Fibroblast of lung (primary cell): ENCODE results near the gene MSI2. TPM values are rescaled to one million over a fixed set of nuclear protein-coding genes. Genes with fewer than 3 reads are reported as not detected.

Source experiments
- DNase-seq, 2 donors: peaks; one replicate each; pipeline versions ENCODE4 v3.0.0 to v3.0.0-alpha.2; 2010; ENCODE audit warnings: low read depth in 2 of 2
- H2AFZ ChIP-seq: 2 replicates; pipeline ENCODE4 v1.5.1; 2012; ENCODE audit warnings: low read length, control low read depth, inconsistent platforms
- H3K27ac ChIP-seq: 2 replicates; pipeline ENCODE4 v1.5.1; 2011; ENCODE audit warnings: low read length, control low read depth; ENCODE audit not compliant: insufficient read depth
- H3K27me3 ChIP-seq: 2 replicates; pipeline ENCODE4 v1.5.1; 2011; ENCODE audit warnings: mild to moderate bottlenecking, low read length; ENCODE audit not compliant: control insufficient read depth, insufficient read depth
- H3K36me3 ChIP-seq: 2 replicates; pipeline ENCODE4 v1.5.1; 2011; ENCODE audit warnings: low read length; ENCODE audit not compliant: control insufficient read depth, insufficient read depth
- H3K4me1 ChIP-seq: 2 replicates; pipeline ENCODE4 v1.5.1; 2011; ENCODE audit warnings: low read length; ENCODE audit not compliant: control insufficient read depth, insufficient read depth; ENCODE audit errors: extremely low read depth
- H3K4me2 ChIP-seq: 2 replicates; pipeline ENCODE4 v1.5.1; 2011; ENCODE audit warnings: low read length, control low read depth; ENCODE audit not compliant: insufficient read depth; ENCODE audit errors: extremely low read depth
- H3K4me3 ChIP-seq, 4 experiments: fragments of 200-600 bp in 1 of 4; sonication (generic) in 1 of 4; replicated peaks in 1 of 4; 2 replicates each; pipeline ENCODE4 v1.5.1; 2011 to 2016; ENCODE audit warnings: low read length in 4 of 4, low read depth in 3 of 4, mild to moderate bottlenecking in 3 of 4, control low read depth in 2 of 4, inconsistent platforms in 1 of 4, mixed read lengths in 1 of 4; ENCODE audit not compliant: insufficient read depth in 1 of 4; ENCODE audit errors: control extremely low read depth in 1 of 4
- H3K79me2 ChIP-seq: 2 replicates; pipeline ENCODE4 v1.5.1; 2012; ENCODE audit warnings: mild to moderate bottlenecking, low read length, inconsistent platforms; ENCODE audit not compliant: control insufficient read depth, insufficient read depth
- H3K9ac ChIP-seq: 2 replicates; pipeline ENCODE4 v1.5.1; 2011; ENCODE audit warnings: mild to moderate bottlenecking, low read length, control low read depth; ENCODE audit not compliant: insufficient read depth
- H3K9me3 ChIP-seq: 2 replicates; pipeline ENCODE4 v1.5.1; 2012; ENCODE audit warnings: low read depth, low read length; ENCODE audit not compliant: control insufficient read depth, insufficient read depth
- H4K20me1 ChIP-seq: 2 replicates; pipeline ENCODE4 v1.5.1; 2011; ENCODE audit warnings: low read length; ENCODE audit not compliant: control insufficient read depth, insufficient read depth; ENCODE audit errors: extremely low read depth
- EZH2 ChIP-seq: IDR thresholded peaks from 2 replicates; pipeline ENCODE4 v1.5.1; 2012; ENCODE audit warnings: low read length, control low read depth, mild to moderate bottlenecking; ENCODE audit errors: missing control alignments
- polyA plus RNA-seq, 2 donors: library from polyadenylated mRNA; depleted of rRNA in 1 of 2; stranded (reverse) in 1 of 2; unstranded in 1 of 2; fragments of >200 nt; gene quantifications; 2 replicates each; pipeline ENCODE4 v1.2.1, GENCODE V29; 2011 to 2012; ENCODE audit warnings: missing spikeins in 1 of 2
- total RNA-seq: library from RNA; depleted of rRNA; stranded (reverse); fragments of >200 nt; gene quantifications from 2 replicates; pipeline ENCODE4 v1.2.1, GENCODE V29; 2014
- TF ChIP-seq, protein P1 (sequence below), 2 donors: IDR thresholded peaks in 1 of 2; conservative IDR thresholded peaks in 1 of 2; 1 replicate in 1 of 2; 2 replicates in 1 of 2; pipeline ENCODE4 v1.5.1; 2011 to 2012; ENCODE audit warnings: low read length in 2 of 2, control low read depth in 1 of 2, inconsistent platforms in 1 of 2, low read depth in 1 of 2, mild to moderate bottlenecking in 1 of 2

Gene MSI2
- total and polyA plus RNA-seq, 2 donors (not counting 1 experiment from before 2014, with no cell fraction given): 6.8 to 14.2 TPM

DNA sequence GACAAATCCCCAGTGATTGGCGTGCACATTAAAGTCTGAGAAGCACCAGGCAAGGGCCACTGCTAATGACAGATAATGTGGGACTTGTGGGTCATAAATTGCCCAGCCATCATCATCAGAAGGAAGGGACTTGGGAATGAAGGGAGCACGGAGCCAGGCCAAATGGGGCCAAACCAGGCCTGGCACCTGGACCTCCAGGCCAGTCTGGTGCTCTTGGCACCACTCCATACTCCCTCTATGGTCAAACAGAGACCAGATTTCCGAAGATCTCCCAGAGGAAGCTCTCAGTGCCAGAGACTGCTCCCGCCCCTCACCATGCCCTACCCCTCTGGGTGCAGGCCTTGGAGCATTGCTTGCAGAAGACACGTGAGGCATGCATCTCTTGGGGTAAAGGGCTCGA is 346.6 kb downstream of the MSI2 start:
- H3K27me3 ChIP-seq: no peaks in the 10 kb centered on the region
- no peak overlapping the region for H2AFZ ChIP-seq
- H3K9ac ChIP-seq: no peak overlapping the region
- no peak overlapping the region for H3K4me3 ChIP-seq
- H3K27ac ChIP-seq: no peak overlapping the region
- no peaks in the 10 kb centered on the region for H4K20me1 ChIP-seq
- no peaks in the 10 kb centered on the region for H3K36me3 ChIP-seq
- no peaks in the 10 kb centered on the region for H3K9me3 ChIP-seq
- H3K4me2 ChIP-seq: no peak overlapping the region
- H3K4me1 ChIP-seq: peaks cover 6% of the 10 kb centered on the region
- TF ChIP-seq EZH2: no peak
- TF ChIP-seq, protein P1, sequence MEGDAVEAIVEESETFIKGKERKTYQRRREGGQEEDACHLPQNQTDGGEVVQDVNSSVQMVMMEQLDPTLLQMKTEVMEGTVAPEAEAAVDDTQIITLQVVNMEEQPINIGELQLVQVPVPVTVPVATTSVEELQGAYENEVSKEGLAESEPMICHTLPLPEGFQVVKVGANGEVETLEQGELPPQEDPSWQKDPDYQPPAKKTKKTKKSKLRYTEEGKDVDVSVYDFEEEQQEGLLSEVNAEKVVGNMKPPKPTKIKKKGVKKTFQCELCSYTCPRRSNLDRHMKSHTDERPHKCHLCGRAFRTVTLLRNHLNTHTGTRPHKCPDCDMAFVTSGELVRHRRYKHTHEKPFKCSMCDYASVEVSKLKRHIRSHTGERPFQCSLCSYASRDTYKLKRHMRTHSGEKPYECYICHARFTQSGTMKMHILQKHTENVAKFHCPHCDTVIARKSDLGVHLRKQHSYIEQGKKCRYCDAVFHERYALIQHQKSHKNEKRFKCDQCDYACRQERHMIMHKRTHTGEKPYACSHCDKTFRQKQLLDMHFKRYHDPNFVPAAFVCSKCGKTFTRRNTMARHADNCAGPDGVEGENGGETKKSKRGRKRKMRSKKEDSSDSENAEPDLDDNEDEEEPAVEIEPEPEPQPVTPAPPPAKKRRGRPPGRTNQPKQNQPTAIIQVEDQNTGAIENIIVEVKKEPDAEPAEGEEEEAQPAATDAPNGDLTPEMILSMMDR (conservative IDR thresholded peaks at IDR 0.05 in 1 of 2, IDR thresholded peaks at IDR 0.05 in 1 of 2; ENCODE audit: low read depth in 1 of 2, low read length in 2 of 2): no peak
- H3K79me2 ChIP-seq: no peaks in the 10 kb centered on the region
- no peak for DNase-seq

DNA sequence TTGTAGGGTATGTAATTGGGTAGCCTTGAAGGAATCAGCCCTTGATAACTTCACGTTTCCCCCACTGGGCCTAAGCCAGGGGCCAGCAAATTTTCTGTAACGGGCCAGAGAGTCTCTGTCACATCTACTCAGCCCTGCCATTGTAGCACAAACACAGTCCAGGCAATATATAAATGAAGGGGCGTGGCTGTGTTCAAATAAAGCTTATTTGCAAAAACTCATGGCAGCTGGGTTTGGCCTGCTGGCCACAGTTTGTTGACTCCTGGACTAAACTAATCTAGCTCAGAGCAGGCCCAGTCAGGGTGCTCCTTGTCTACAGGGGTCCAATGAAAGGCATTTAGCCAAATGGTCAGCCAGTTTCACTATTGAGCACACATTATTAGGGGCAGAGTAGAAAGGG is 347.2 kb downstream of the MSI2 start:
- H3K9me3 ChIP-seq: no peaks in the 10 kb centered on the region
- H3K9ac ChIP-seq: no peak overlapping the region
- no peaks in the 10 kb centered on the region for H3K36me3 ChIP-seq
- H2AFZ ChIP-seq: no peak overlapping the region
- no peaks in the 10 kb centered on the region for H3K27me3 ChIP-seq
- H3K4me3 ChIP-seq: no peak overlapping the region
- no peak for DNase-seq
- H3K79me2 ChIP-seq: no peaks in the 10 kb centered on the region
- TF ChIP-seq, protein P1 (conservative IDR thresholded peaks at IDR 0.05 in 1 of 2, IDR thresholded peaks at IDR 0.05 in 1 of 2; ENCODE audit: low read depth in 1 of 2, low read length in 2 of 2): no peak
- no peak for TF ChIP-seq EZH2
- H3K27ac ChIP-seq: no peak overlapping the region
- no peaks in the 10 kb centered on the region for H4K20me1 ChIP-seq
- H3K4me1 ChIP-seq: peaks cover 6% of the 10 kb centered on the region
- no peak overlapping the region for H3K4me2 ChIP-seq

DNA sequence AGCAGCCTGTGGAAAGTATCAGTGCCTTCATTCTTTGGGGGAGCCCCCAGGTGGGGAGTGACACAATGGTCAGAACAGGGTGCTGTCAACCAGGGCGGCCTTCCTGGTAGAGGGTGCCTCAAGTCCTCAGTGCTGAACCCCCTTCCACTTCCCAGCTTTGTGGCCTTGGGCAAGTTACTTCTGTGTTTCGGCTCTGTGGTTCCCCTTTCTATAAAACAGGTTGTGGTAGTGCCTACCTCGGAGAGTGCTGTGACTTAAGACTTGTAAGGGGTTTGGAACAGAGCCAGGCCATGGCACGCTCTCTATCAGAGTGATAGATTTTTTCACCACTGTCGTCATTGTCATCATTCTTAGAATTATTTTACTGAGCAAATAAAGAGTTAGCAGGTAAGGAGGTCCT is 347.7 kb downstream of the MSI2 start:
- no peak overlapping the region for H3K4me2 ChIP-seq
- no peaks in the 10 kb centered on the region for H3K27me3 ChIP-seq
- no peak for TF ChIP-seq EZH2
- TF ChIP-seq, protein P1 (conservative IDR thresholded peaks at IDR 0.05 in 1 of 2, IDR thresholded peaks at IDR 0.05 in 1 of 2; ENCODE audit: low read depth in 1 of 2, low read length in 2 of 2): no peak
- H4K20me1 ChIP-seq: no peaks in the 10 kb centered on the region
- H3K79me2 ChIP-seq: no peaks in the 10 kb centered on the region
- H2AFZ ChIP-seq: no peak overlapping the region
- no peak overlapping the region for H3K4me3 ChIP-seq
- no peak for DNase-seq
- H3K4me1 ChIP-seq: peaks cover 6% of the 10 kb centered on the region
- H3K36me3 ChIP-seq: no peaks in the 10 kb centered on the region
- H3K9me3 ChIP-seq: no peaks in the 10 kb centered on the region
- H3K27ac ChIP-seq: no peak overlapping the region
- no peak overlapping the region for H3K9ac ChIP-seq
